ENCODE results near the gene ABL2.

The ABL2 gene

DNA sequence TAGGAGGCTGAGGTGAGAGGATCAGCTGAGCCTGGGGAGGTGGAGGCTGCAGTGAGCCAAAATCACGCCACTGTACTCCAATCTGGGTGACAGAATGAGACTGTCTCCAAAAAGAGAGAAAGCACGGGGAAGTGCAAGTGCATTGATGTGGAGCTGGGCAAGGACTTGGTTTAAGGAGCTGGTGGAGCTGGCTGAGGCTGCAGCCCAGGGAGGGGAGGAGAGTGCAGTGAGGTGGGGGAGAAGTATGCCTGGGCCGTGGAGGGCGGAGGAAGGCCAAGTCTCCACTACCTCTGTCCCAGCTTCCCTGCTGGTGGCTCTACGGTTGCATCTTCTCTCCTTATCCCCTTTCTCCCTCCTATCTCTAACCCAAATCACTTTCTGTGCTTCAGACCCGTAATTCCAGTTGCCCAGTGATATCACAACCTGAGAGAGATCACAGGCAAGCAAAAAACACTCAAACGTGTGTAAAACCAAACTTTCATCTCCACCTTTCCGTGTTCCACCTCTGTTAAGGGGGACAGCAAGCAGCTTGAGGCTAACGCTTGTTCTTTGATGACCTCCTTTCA lies 136.5 kb downstream of the ABL2 start:
- no peak for DNase-seq (ENCODE audit: low spot score)

- DNase-seq (ENCODE audit: low spot score) = no peak
Measured at GRCh38 chr1:179091691-179092165, 137.7 kb downstream of the ABL2 start.

DNA sequence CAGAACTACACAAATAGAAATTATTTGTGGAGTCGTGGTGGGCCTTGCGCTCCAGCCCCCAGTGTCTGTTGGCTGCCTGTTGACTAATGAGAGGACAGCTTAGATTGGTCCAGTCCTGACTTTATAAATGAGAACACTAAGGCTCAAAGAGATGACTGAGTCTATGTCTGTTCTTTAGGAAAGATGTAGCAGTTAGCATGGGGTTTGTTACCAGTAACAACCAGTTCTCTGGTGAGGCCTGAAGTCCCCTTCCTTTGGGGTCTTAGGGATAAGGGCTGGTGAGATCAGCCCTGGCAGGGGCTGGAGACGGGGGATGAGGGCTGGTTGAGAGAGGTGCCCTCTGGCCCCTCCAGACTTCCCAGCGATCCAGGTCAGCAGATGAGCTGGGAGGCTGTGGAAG lies 138.6 kb downstream of the ABL2 start:
- DNase-seq (ENCODE audit: low spot score) = no peak

- DNase-seq (ENCODE audit: low spot score) = peak; percentile 30
Measured at GRCh38 chr1:179090522-179090921, 139.0 kb downstream of the ABL2 start.

DNA sequence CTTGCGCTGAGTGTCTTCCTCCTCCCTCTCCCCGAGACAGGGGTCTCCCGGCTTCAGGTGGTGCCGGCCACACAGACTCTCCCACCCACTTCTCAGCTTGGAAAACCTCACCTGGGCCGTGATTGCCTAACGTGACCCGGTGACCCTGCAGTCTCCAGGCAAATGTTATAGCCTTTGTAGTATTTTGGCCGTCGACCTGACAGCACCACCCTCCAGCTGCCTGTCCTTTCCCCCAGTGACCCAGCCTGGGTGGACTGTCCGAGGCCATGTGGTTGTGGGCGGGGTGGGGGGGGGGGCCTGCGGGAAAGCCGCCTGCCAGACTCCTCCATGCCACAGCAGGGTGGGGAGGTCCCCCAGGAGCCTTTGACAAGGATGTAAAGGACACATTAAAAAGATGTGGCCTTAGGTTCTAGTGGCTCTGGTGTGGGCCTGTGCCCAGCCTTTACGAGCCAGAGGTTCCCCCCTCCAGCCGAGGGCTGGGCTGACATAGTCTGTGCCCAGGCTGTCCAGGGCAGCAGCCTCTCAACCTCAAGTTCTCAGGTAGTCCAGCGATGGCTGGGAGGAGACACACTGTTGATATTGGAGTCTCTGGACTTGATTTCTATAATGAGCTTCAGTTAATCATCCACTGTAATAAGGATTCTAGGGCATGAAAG lies 139.5 kb downstream of the ABL2 start:
- no peak for DNase-seq (ENCODE audit: low spot score)

GRCh38 chr1:179087665-179088064 lies 141.8 kb downstream of the ABL2 start:
- DNase-seq (ENCODE audit: low spot score) = no peak

GRCh38 chr1:179083533-179083932 lies 145.9 kb downstream of the ABL2 start:
- DNase-seq (ENCODE audit: low spot score) = no peak

- peak; percentile 29 for DNase-seq (ENCODE audit: low spot score)
Measured at GRCh38 chr1:179082999-179083335, 146.5 kb downstream of the ABL2 start.

DNA sequence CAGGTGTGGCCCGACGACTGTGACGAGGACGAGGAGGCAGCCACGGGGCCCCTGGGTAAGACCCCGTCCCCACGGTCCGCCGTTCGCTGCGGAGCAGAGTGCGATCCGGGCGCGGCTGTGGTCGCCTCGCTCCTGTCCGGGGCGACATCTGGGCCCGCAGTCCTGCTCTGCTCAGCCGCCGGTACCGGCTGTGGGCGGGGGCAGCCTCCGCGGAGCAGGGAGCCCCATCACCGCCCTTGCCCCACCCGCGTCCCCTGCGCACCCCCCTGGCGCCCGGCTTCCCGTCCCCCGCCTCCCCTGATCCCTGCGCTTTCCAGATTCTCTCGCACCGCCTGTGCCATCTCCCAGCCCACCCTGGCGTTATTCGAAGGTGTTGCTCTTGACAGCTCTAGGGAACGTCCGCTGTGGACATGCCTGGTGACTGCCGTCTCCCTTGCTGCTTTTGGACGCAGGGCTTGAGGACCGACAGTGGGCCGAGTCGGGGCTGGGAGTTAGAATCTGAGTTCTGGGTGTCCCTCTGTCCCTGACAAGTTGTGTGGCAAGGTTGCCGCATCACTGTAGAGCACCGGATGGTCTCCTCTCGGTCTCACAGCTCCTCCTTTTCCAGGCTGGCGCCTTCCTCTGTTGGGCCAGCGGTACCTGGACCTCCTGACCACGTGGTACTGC lies 147.0 kb downstream of the ABL2 start:
- peak; percentile 56 for DNase-seq (ENCODE audit: low spot score)

DNA sequence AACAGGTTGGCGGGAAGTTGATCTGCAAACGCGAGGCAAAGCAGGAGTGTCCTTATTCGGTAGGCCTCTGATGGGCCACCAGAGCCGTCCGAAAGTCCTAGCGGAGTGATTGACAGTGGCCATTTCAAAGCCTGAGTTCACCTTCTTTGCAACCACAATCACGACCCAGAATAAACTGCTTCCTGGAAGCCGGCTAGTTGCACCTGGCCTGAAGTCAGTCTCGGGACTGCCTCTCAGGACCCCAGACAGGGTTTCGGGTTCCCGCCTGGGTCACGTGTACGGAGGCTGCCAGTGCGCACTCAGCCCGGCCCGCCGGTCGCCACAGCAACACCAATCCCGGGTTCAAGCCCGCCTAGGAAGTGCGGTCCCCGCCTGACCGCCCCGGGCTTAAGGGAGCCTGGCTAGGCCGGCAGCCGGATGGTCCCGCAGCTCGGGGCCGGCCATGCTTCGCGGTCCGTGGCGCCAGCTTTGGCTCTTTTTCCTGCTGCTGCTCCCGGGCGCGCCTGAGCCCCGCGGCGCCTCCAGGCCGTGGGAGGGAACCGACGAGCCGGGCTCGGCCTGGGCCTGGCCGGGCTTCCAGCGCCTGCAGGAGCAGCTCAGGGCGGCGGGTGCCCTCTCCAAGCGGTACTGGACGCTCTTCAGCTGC lies 147.7 kb downstream of the ABL2 start, which contains the start of gene TOR3A:
TOR3A (plus strand) TSS at position 384 of the 646 bp plus-strand sequence; CDS start at position 443, 59 bp downstream.
- peak; percentile 89 for DNase-seq (ENCODE audit: low spot score)

GRCh38 chr1:179080866-179081686 lies 148.4 kb downstream of the ABL2 start:
- DNase-seq (ENCODE audit: low spot score) = no peak

GRCh38 chr1:179079113-179079761 lies 150.2 kb downstream of the ABL2 start:
- DNase-seq (ENCODE audit: low spot score) = peak; percentile 64

DNA sequence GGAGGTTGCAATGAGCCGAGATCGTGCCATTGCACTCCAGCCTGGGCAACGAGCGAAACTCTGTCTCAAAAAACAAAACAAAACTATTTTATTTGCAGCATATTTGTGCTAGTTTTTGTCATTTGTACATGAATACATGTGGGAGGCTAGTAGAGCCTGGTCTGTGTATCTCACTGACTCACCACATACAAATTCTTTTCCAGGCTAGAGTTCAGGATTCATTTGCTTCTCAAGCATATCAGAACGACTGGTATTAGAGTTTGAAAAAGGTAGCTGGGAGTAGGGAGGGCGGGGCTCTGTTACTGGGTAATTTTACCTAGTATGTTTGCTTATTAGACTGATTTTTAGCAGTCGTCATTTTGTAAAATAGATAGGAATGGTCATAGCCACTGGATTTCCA lies 152.1 kb downstream of the ABL2 start:
- DNase-seq (ENCODE audit: low spot score) = no peak

DNA sequence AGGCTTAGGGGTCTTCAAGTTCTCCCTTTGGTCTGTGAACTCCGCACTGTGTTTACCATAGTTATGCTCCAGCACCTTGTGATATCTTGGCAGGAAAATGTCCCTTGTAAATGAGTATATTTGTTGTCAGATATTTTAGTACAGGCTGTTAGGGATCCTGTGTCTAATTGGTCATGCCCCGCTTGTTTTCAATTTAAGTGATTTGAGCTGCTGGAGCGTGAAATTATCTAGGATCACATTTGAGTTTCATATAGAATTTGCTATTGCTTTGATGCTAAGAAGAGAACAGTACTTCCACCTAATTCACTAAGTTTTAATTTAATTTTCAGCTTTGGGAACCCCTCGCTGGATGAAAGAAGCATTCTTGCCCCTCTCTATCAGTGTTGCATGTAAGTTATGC lies 163.0 kb downstream of the ABL2 start:
- no peak for DNase-seq (ENCODE audit: low spot score)

GRCh38 chr1:179061360-179062282 lies 167.9 kb downstream of the ABL2 start:
- DNase-seq (ENCODE audit: low spot score) = no peak

GRCh38 chr1:179058487-179059483 lies 170.7 kb downstream of the ABL2 start:
- no peak for DNase-seq (ENCODE audit: low spot score)

DNA sequence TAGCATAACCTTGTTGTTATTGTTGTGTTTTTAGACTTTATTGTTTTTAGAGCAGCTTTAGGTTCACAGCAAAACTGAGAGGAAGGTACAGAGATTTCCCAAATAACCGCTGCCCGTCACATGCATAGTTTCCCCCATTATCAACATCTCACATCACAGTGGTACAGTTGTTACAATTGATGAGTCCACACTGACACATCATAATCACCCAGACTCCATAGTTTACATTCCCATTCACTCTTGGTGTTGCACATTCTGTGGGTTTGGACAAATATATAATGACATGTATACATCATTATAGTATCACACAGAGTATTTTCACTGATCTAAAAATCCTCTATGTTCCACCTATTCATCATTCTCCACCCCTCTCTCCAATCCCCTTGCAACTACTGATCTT lies 173.5 kb downstream of the ABL2 start:
- no peak for DNase-seq (ENCODE audit: low spot score)

DNA sequence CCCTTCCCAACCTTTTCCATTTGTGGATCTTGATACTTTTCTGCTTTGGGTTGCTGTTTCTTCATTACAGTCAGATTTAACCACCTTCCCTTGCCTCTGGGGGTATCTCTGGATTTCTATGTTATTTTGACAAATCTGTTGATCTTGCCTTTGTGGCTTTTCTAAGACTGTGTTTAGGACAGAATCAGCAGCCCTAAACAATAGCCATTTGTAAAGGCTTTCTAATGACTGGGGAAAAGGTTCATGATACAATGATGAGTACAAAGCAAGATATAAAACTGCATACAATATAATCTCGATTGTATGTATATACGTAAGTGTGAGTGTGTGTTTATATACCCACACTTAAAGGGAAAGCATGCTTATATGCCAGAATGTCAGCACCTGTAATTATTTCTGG lies 176.0 kb downstream of the ABL2 start:
- DNase-seq (ENCODE audit: low spot score) = no peak

DNA sequence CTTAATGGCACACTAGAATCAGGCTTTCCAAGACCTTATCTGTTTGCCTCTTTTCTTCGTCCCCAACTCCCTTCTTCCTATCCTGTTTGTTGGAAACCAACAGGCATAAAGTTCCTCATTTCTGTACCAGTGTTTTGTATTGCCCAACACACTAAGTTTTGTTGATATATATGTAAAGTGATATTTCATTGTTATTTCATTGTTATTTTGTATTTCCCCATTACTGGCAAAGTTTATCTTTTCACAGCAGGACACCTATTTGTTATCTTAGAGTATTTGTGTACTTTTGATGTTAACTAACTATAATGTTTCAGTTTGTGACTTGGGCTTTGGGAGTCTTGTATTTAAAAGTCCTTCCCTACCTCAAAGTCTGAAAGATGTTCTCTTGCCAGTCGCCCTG lies 176.7 kb downstream of the ABL2 start:
- no peak for DNase-seq (ENCODE audit: low spot score)

Data from HuH-7 (cell line).